Activated CD4-positive, alpha-beta T cell treated with anti-CD3 and anti-CD28 coated beads, Interleukin-2, amount 50 U/mL, for 4 hours (primary cell): ENCODE data around the gene ST6GALNAC4.

Source experiments
- DNase-seq, 2 experiments: peaks; one replicate each; pipeline ENCODE4 v3.0.0-alpha.2; 2020

ST6GALNAC4 gene, protein sequence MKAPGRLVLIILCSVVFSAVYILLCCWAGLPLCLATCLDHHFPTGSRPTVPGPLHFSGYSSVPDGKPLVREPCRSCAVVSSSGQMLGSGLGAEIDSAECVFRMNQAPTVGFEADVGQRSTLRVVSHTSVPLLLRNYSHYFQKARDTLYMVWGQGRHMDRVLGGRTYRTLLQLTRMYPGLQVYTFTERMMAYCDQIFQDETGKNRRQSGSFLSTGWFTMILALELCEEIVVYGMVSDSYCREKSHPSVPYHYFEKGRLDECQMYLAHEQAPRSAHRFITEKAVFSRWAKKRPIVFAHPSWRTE

DNA sequence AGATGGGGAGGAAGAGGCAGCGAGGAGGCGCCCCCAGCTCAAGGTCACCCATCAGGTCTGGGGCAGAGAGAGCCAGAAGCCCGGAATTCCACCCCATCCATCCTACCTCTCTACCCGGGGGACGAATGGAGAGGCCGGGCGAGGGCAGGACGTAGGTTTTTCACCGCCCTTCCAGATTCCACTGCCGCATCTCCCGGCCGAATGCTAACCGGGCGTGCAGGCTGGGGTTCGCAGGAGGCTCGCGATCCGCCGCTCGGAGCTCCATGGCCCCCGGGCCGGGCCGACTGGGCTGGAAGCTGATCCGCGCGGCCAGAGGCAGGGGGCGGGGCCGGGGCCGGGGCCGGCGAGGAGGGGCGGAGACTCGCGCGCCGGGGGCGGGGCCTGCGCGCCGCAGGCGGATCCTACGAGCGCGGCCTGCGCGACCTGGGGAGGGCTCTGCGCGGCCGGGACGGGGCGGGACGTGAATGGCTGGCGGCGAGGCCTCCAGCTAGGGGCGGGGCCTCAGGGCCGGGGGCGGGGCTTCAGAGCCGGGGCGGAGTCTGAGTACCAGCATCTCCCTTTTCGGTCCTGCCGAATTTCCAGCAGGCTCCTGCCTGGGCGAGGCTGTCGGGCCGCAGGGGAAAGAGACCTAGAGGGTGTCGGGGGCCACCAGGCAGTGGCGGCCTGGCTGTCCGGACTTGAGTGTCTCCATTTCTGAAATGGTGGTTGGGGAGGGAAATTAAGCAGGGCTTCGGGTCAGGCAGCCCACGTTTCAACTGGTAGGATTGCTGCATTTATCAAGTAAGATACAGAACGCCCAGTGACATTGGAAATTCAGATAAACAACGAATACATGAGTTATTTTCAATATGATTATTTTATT, at the start of gene ST6GALNAC4:
Gene ST6GALNAC4 (minus strand): TSS at position 322 of the 862 bp plus-strand sequence. CDS start 622 bp downstream, outside the sequence.
- DNase-seq: peak; percentile 94 to 97

GRCh38 chr9:127965953-127966352, 49.1 kb upstream of the ST6GALNAC4 start:
- DNase-seq: no peak

- DNase-seq: no peak
These were observed 46.7 kb upstream of the ST6GALNAC4 start for GRCh38 chr9:127963359-127964064.

GRCh38 chr9:127963041-127963358, 46.2 kb upstream of the ST6GALNAC4 start:
- no peak for DNase-seq

- no peak for DNase-seq
These were observed 45.4 kb upstream of the ST6GALNAC4 start for GRCh38 chr9:127962278-127962677.

DNA sequence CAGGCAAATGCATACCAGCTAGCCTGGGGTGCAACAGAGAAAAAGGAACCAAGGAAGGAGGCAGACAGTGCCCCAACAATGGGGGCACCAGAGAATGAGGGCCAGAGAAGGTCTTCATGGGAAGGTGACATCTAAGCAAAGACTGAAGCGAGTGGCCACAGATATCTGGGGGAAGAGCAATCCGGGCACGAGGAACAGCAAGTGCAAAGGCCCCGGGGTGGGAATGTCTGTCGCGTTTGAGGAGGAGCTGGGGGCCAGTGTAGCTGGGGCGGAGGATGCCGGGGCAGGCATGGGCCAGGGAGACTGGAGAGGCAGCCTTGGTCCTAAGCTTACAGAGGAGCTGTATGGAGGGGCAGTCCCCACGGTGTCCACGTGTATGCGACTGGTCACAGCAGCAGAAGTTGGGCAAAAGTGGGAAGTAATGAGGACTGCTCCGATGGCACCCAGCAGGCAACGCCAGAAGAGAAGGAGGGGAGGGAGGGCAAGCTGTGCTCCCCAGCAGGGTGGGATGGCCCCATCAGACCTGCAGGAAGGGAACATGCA, 44.8 kb upstream of the ST6GALNAC4 start:
- DNase-seq: no peak

GRCh38 chr9:127961155-127961490, 44.3 kb upstream of the ST6GALNAC4 start:
- DNase-seq: no peak

GRCh38 chr9:127960410-127961154, 43.7 kb upstream of the ST6GALNAC4 start:
- no peak for DNase-seq

DNA sequence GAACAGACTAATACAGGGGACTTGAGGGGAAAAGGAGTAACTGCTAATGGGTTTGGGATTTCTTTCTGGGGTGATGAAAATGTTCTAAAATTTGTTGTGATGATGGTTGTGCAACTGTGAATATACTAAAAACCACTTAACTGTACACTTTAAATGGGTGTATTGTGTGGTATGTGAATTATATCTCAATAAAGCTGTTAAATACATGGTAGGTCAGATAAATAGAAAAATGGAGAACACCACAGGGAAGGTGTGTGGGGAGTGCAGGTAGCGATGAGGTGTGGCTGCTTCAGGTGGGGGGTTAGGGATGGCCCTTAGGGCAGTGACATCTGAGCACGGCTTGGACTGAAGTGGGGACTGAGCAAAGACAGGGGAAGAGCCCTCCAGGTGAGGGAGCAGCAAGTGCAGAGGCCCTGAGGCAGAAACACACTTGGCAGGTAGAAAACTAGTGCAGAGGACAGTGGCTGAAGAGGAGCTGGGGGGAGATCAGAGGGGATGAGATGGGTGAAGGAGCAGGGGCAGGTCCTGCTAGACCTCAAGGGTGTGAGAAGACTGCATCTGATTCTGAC, 43.1 kb upstream of the ST6GALNAC4 start:
- DNase-seq: no peak

DNA sequence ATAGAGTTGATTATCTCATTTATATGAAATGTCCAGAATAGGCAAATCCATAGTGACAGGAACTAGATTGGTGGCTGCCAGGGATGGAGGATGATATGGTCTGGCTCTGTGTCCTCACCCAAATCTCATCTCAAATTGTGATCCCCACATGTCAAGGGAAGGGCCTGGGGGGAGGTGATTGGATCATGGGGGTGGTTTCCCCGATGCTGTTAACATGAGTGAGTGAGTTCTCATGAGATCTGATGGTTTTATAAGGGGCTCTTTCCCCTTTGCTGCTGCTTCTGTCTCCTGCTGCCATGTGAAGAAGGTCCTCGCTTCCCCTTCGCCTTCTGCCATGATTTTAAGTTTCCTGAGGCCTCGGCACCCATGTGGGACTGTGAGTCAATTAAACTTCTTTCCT, 42.6 kb upstream of the ST6GALNAC4 start:
- no peak for DNase-seq

DNA sequence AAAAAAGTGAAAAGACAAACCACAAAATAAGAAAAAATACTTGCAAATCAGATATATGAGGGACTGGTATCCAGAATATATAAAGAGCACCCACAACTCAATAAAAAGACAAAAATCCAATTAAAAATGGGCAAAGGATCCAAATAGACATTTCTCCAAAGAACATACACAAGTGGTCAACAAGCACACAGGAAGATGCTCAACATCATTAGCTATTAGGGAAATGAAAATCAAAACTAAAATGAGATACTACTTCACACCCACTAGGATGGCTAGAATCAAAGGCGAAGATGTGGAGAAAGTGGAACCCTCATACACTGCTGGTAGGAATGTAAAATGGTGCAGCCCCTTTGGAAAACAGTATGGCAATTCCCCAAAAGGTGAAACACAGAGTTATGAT, 41.9 kb upstream of the ST6GALNAC4 start:
- DNase-seq: no peak

DNA sequence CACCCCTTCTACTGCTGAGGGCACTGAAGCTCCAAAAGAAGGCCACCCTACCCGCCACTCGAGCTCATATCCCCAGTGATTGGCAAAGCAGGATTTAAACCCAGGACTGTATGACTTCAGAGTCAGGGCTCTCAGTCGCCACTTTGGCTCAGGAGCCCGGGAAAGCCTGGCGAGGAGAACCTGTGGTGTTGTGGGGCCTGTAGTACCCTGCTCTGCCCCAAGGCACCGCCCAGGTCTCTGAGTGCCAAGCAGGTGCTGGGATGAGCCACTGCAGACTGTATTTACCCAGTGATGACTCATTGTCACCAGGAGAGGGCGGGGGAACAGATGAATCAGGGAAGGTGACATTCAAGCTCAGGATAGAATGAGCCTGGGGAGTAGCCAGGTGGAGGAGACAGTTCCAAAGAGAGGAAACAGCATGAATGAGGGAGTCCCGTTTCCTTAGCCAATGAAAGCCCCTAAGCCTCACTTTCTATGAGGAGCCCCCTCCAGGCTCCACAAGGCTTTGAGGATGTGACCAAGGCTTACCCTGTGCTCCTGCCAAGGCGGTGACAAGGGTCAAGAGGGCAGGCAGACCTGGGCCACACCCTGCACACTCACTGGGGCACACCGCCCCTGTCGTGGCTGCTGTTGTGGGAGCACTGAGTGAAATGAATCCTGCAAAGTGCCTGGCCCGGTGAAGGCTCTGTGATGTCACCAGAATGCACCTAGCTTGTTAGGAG, 38.6 kb upstream of the ST6GALNAC4 start:
- DNase-seq: peak; percentile 88 to 89

DNA sequence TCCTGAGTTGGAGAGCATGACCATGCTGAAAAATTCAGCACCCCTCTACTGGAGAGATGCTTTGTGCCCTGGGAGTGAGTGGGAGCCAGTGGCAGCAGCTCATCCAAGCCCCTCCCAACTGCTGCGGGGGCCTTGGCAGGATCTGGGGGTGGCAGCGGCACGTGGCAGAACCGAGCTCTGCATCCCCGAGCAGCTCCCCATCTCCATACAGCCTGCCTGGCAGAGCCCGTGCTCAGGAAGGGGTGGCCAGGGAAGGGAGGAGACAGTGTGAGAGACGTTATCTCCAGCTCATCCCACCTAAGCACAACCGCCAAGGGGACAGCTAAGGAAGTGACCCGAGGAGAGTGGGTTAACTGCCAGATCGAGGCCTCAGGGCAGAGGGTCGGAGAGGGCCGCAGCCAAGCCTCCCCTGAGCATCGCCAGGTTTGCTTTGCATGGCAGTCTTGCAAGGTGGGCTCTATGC, 38.0 kb upstream of the ST6GALNAC4 start:
- DNase-seq: no peak

- DNase-seq: no peak
These were observed 37.1 kb upstream of the ST6GALNAC4 start for GRCh38 chr9:127953768-127954505.

DNA sequence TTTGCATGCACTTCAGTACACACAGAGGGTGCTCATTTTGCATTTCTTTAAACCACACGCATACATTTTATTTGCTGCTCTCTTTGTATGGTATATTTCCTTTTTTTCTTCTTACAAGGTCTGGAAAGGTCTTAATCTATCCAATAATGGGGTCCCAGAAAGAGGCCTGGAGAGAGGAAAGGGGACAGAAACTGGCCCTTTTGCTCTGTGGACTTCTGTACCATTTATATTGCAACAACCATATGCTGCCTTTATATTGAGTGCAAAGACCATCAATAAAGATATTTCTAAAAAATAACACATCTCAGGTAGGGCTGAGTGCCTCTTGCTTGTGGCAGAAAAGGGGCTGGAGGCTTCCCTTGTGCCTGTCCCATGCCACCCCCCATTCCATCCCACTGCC, 36.3 kb upstream of the ST6GALNAC4 start:
- DNase-seq: no peak

- DNase-seq: no peak
These were observed 33.9 kb upstream of the ST6GALNAC4 start for GRCh38 chr9:127950513-127951289.

DNA sequence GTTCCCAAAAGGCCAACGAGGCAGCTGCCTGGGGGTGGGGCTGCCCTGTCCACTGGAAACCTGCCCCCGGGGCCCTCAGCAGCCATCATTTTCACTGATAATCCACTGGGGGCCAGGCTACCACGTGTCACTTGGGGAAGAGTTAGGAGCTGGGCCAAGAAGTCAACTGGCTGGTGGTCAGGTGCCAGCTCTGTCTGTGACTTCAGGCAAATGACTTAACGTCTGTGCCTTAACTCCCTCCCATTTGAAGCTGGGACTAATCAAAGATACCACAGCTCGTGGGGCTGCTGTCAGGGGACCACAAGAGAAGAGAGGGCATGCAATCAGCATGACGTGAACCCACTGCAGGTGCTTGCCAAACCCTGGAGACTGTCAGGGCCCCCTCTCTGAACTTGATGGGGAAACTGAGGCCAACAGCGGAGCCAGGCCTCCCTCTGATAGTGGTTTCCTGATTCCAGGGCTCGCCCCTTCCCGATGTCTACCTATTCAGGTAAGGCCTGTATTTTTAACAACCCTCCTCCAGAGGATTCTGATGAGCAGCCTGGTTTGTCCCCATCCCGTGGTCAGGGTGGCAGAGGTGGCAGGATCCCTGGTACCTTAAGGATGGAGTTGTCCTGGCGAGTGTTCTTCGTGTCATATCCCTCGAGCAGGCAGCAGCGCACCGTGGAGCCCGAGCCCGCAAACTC, 33.1 kb upstream of the ST6GALNAC4 start:
- DNase-seq: no peak

DNA sequence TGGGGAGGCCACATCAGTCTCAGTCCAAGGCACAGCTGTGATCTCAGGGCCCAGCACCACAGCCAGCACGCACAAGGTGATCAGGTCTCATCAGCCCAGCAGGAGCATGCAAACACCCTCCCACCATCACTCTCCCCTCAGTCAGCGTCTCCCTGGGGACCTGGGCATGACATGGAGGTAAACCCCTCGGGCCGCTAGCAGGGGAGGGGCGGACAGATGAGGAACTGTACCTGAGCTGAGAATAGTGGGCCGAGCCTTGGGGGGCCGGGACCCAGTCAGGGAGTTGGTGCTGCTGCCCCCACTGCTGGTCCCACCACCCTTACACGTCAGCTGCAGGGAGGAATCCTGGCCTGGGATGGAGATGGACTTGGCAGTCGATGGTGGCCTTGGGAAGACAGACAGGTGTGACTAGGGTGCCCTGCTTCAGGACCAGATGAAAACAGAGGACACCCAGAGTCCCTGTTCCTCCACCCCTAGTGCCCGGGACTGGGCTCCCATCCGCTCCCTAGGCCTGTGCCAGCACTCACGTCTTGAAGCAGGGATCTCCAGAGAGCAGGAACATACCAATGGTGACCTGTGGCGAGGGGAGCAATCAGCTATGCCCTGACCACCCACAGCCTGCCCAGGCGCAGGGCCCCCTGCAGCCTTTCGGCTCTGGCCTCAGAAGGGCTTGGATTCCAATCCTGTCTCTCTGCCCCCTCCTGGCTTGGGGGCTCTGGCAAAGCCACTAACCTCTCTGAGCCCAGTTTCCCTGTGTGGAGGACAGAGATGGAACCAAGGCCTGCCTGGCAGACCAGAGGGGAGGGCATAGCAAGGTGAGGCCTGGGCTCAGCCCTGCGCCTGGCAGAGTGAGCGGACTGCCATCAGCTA, 31.2 kb upstream of the ST6GALNAC4 start:
- DNase-seq: no peak
